Measurements from ENCODE around the gene SCML2.

DNA sequence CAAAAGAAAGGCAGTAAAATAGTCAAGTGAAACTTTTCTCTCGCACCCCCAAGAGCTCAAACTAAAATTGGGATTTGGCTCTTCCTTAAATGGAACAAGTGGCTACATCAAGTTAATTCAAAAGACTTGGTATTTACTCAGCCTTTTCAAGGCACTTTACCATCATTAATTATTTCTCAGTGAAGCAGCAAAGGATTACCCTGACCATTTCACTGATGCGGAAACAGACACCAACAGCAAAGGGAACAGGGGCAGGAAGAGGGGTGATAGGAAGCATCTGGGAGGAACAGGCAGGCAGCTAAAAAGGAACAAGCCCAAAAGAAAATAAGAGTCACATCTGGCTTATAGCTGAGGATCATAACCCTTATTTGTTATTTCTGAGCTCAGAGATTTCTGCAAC lies 2.7 kb downstream of the SCML2 start:
- no peak for TF ChIP-seq POLR2A (IDR thresholded peaks at IDR 0.05)
- TF ChIP-seq, protein P1, sequence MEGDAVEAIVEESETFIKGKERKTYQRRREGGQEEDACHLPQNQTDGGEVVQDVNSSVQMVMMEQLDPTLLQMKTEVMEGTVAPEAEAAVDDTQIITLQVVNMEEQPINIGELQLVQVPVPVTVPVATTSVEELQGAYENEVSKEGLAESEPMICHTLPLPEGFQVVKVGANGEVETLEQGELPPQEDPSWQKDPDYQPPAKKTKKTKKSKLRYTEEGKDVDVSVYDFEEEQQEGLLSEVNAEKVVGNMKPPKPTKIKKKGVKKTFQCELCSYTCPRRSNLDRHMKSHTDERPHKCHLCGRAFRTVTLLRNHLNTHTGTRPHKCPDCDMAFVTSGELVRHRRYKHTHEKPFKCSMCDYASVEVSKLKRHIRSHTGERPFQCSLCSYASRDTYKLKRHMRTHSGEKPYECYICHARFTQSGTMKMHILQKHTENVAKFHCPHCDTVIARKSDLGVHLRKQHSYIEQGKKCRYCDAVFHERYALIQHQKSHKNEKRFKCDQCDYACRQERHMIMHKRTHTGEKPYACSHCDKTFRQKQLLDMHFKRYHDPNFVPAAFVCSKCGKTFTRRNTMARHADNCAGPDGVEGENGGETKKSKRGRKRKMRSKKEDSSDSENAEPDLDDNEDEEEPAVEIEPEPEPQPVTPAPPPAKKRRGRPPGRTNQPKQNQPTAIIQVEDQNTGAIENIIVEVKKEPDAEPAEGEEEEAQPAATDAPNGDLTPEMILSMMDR (IDR thresholded peaks at IDR 0.05) = no peak
